Measurements from ENCODE around the gene INSIG1.

DNA sequence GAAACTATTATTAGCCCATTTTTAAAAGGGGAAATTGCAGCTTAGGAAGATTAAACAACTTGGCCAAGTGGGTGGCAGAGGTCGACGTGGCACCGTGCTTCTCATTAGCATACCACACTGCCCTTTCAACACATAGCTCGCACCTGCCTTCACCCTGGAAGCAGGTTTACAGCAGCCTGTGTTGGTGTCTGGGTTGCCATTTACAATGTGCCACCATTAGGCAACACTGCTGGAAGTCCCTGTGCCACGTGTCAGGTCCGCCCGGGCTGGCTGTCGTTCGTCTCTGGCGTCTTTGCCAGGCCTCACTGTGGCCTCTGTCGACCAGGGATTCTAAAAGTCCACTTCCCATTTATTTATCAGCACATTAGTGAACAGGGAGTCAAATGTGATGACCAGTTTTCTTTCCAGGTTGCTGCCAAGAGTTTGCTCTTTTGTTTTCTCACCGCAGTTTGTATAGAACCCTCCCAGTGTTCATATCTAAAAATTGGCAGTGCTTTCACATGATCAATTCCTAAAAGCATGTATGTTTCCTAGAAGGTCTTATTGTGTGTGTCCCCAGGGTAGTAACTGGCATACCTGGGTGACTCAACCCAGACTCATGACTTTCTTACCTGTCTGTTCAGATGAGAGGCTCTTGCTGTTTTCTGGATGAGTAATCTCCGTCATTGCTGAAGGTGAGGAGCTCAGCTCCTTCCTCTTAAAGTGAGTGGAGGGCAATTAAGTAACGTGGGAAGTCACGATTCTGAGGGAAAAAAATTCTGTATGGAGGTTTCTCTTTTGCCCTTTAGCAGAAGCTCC, 9.2 kb downstream of the INSIG1 start:
- TF ChIP-seq, protein P1, sequence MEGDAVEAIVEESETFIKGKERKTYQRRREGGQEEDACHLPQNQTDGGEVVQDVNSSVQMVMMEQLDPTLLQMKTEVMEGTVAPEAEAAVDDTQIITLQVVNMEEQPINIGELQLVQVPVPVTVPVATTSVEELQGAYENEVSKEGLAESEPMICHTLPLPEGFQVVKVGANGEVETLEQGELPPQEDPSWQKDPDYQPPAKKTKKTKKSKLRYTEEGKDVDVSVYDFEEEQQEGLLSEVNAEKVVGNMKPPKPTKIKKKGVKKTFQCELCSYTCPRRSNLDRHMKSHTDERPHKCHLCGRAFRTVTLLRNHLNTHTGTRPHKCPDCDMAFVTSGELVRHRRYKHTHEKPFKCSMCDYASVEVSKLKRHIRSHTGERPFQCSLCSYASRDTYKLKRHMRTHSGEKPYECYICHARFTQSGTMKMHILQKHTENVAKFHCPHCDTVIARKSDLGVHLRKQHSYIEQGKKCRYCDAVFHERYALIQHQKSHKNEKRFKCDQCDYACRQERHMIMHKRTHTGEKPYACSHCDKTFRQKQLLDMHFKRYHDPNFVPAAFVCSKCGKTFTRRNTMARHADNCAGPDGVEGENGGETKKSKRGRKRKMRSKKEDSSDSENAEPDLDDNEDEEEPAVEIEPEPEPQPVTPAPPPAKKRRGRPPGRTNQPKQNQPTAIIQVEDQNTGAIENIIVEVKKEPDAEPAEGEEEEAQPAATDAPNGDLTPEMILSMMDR (conservative IDR thresholded peaks at IDR 0.05), result no peak
- no peak for TF ChIP-seq EZH2 (IDR thresholded peaks at IDR 0.05; ENCODE audit: low read depth)

Measured in PC-9 (cell line).